Transverse colon (tissue), 4 donors: ENCODE results near the gene DNAJB13. TPM values are rescaled to one million over a fixed set of nuclear protein-coding genes. Genes with fewer than 3 reads are reported as not detected.

ENCODE experiments used
- DNase-seq: peaks from one replicate; pipeline ENCODE4 v3.0.0-alpha.2; 2019
- H3K27ac ChIP-seq, 4 donors: fragments of 200-600 bp; sonication (generic); 2 replicates each; pipeline ENCODE4 v1.5.1; 2016 to 2018; ENCODE audit warnings: inconsistent platforms in 4 of 4
- H3K27me3 ChIP-seq: fragments of 200-600 bp; sonication (generic); 2 replicates; pipeline ENCODE4 v1.5.1; 2017; ENCODE audit warnings: inconsistent platforms
- H3K36me3 ChIP-seq, 4 donors: fragments of 200-600 bp; sonication (generic); 2 replicates each; pipeline ENCODE4 v1.5.1; 2017 to 2019; ENCODE audit warnings: inconsistent platforms in 4 of 4
- H3K4me1 ChIP-seq, 4 donors: fragments of 200-600 bp; sonication (generic); 2 replicates each; pipeline ENCODE4 v1.5.1; 2017 to 2020; ENCODE audit warnings: inconsistent platforms in 4 of 4
- H3K4me3 ChIP-seq, 4 donors: fragments of 200-600 bp; sonication (generic); 1 replicate in 1 of 4; 2 replicates in 3 of 4; pipeline versions ENCODE4 v1.5.1 to v1.6.1; 2017 to 2019; ENCODE audit warnings: inconsistent platforms in 4 of 4
- H3K9me3 ChIP-seq, 2 donors: fragments of 200-600 bp; sonication (generic); 2 replicates each; pipeline ENCODE4 v1.5.1; 2017 to 2019; ENCODE audit warnings: inconsistent platforms in 2 of 2
- CTCF ChIP-seq, 5 experiments: fragments of 200-600 bp in 3 of 5; fragments of 450-650 bp in 2 of 5; sonication (generic) in 3 of 5; IDR thresholded peaks; 1 replicate in 2 of 5; 2 replicates in 3 of 5; pipeline ENCODE4 v1.5.1; 2016 to 2017; ENCODE audit warnings: antibody characterized with exemption in 5 of 5, inconsistent platforms in 3 of 5, mild to moderate bottlenecking in 2 of 5, moderate library complexity in 1 of 5
- EP300 ChIP-seq: sonication (generic); formaldehyde crosslinking; IDR thresholded peaks from one replicate; pipeline ENCODE4 v1.6.1; 2017; ENCODE audit warnings: antibody characterized with exemption, low read depth
- POLR2A ChIP-seq: fragments of 450-650 bp; IDR thresholded peaks from one replicate; pipeline ENCODE4 v1.6.1; 2016; ENCODE audit warnings: antibody characterized with exemption, mild to moderate bottlenecking, moderate library complexity
- POLR2AphosphoS5 ChIP-seq, 3 donors: sonication (generic); formaldehyde crosslinking; IDR thresholded peaks; one replicate each; pipeline ENCODE4 v1.6.1; 2016; ENCODE audit warnings: antibody characterized with exemption in 3 of 3
- whole genome bisulfite sequencing, 2 donors: methylation state at CpG; one replicate each; pipeline ENCODE4 v1.1.5; 2018; ENCODE audit warnings: low coverage in 1 of 2; 5-methylcytosine and 5-hydroxymethylcytosine counted together
- in situ Hi-C, 4 donors: fragments of 200-750 bp; cut with MboI; loops; one replicate each; pipeline versions ENCODE4 v1.15.0 to v1.15.1; 2017; ENCODE audit warnings: low sequenced_read_pairs in 3 of 4, low pct_ligation_motif_present in 1 of 4, low pct_unique_long_range_greater_than_20kb in 1 of 4
- intact Hi-C: fragments of 100-400 bp; cut with DNase I; formaldehyde crosslinking; loops from one replicate; pipeline ENCODE4 v1.15.1; 2023; ENCODE audit warnings: low total_unique reads
- total RNA-seq, 4 donors: library from RNA; depleted of rRNA; stranded (reverse); fragments of >200 nt; gene quantifications; one replicate each; pipeline ENCODE4 v1.1.0, GENCODE V29; 2016

The DNAJB13 gene
- total RNA-seq, 4 donors from 2014 or later: not detected

- no peak overlapping the region for H3K4me3 ChIP-seq
- TF ChIP-seq POLR2A (no peak), EP300 (no peak), POLR2AphosphoS5 (IDR thresholded peaks at IDR 0.05) (no peak), CTCF (IDR thresholded peaks at IDR 0.05) (no peak)
- 96 to 100% methylated on average over 2 to 5 of the region's 5 CpGs for WGBS, 2 donors
- no peak overlapping the region for H3K27ac ChIP-seq
- H3K27me3 ChIP-seq: no peaks in the 10 kb centered on the region
- no peaks in the 10 kb centered on the region for H3K36me3 ChIP-seq
- no peak for DNase-seq
- no peaks in the 10 kb centered on the region for H3K9me3 ChIP-seq
- intact Hi-C loops: no loop called here
- H3K4me1 ChIP-seq: peaks cover 0 to 8% (median 3%) of the 10 kb centered on the region in 4 donors
- in situ Hi-C loops: loop anchor here in 2 of 4 donors (25.0 kb wide), 2 partner anchors 137 to 612 kb away; no protein-coding TSS in a partner anchor
These were observed 914 bp upstream of the DNAJB13 start for GRCh38 chr11:73949912-73950311.

- in situ Hi-C loops (loop anchor here in 2 of 4 donors (25.0 kb wide), 2 partner anchors 136 to 611 kb away; no protein-coding TSS in a partner anchor), intact Hi-C loops (no loop called here)
- no peaks in the 10 kb centered on the region for H3K36me3 ChIP-seq
- TF ChIP-seq POLR2A: no peak
- H3K4me1 ChIP-seq: no peaks in the 10 kb centered on the region
- H3K27ac ChIP-seq: no peak overlapping the region
- no peaks in the 10 kb centered on the region for H3K27me3 ChIP-seq
- H3K9me3 ChIP-seq: no peaks in the 10 kb centered on the region
- 76 to 88% methylated on average over 5 to 7 of the region's 7 CpGs for WGBS, 2 donors
- no peak overlapping the region for H3K4me3 ChIP-seq
- no peak for DNase-seq
These were observed 971 bp downstream of the DNAJB13 start for GRCh38 chr11:73951797-73952196.

- in situ Hi-C loops (loop anchor here in 2 of 4 donors (25.0 kb wide), 2 partner anchors 130 to 605 kb away; no protein-coding TSS in a partner anchor), intact Hi-C loops (no loop called here)
- no peak for TF ChIP-seq POLR2A
- no peak for TF ChIP-seq CTCF (IDR thresholded peaks at IDR 0.05)
- TF ChIP-seq EP300: no peak
- TF ChIP-seq POLR2AphosphoS5 (IDR thresholded peaks at IDR 0.05): no peak
- Histone ChIP-seq H3K9me3 (no peaks in the 10 kb centered on the region), H3K4me1 (no peaks in the 10 kb centered on the region), H3K4me3 (no peak overlapping the region), H3K36me3 (no peaks in the 10 kb centered on the region), H3K27me3 (no peaks in the 10 kb centered on the region), H3K27ac (no peak overlapping the region)
- 56 to 80% methylated on average over 1 to 25 of the region's 29 CpGs for WGBS, 2 donors
- DNase-seq: no peak
These were observed 6.2 kb downstream of the DNAJB13 start for GRCh38 chr11:73956876-73957653.

- H3K27ac ChIP-seq: no peak overlapping the region
- WGBS, 2 donors: 62% methylated on average over 25 of the region's 25 CpGs; no CpG with 5 or more reads in 1 of the 2 donors
- intact Hi-C loops (no loop called here), in situ Hi-C loops (loop anchor here in 2 of 4 donors (25.0 kb wide), 2 partner anchors 129 to 604 kb away; no protein-coding TSS in a partner anchor)
- H3K4me1 ChIP-seq: no peaks in the 10 kb centered on the region
- H3K36me3 ChIP-seq: no peaks in the 10 kb centered on the region
- H3K27me3 ChIP-seq: no peaks in the 10 kb centered on the region
- no peaks in the 10 kb centered on the region for H3K9me3 ChIP-seq
- TF ChIP-seq POLR2AphosphoS5 (IDR thresholded peaks at IDR 0.05): no peak
- no peak for TF ChIP-seq CTCF (IDR thresholded peaks at IDR 0.05)
- no peak for TF ChIP-seq POLR2A
- TF ChIP-seq EP300: no peak
- no peak for DNase-seq
- no peak overlapping the region for H3K4me3 ChIP-seq
These were observed 7.0 kb downstream of the DNAJB13 start for GRCh38 chr11:73957654-73958361.
